GM12892 (cell line): ENCODE results near the gene EDEM3.

Experiments used
- DNase-seq: peaks from one replicate; pipeline ENCODE4 v3.0.0; 2011; ENCODE audit not compliant: insufficient read length
- FAIRE-seq: peaks from 2 replicates; lab custom pipeline; 2011; peaks lifted over from hg19 to GRCh38; lab: Jason Lieb, UNC
- POLR2A ChIP-seq: IDR thresholded peaks from 2 replicates; pipeline ENCODE4 v1.6.1; 2011; ENCODE audit warnings: low read depth, low read length, control low read depth
- POLR2AphosphoS5 ChIP-seq: IDR thresholded peaks from 2 replicates; pipeline ENCODE4 v1.6.1; 2011; ENCODE audit warnings: low read depth, low read length, control low read depth
- TAF1 ChIP-seq: IDR thresholded peaks from 2 replicates; pipeline ENCODE4 v1.6.1; 2011; ENCODE audit warnings: low read depth, mild to moderate bottlenecking, control low read depth, low read length, borderline replicate concordance

EDEM3 gene

DNA sequence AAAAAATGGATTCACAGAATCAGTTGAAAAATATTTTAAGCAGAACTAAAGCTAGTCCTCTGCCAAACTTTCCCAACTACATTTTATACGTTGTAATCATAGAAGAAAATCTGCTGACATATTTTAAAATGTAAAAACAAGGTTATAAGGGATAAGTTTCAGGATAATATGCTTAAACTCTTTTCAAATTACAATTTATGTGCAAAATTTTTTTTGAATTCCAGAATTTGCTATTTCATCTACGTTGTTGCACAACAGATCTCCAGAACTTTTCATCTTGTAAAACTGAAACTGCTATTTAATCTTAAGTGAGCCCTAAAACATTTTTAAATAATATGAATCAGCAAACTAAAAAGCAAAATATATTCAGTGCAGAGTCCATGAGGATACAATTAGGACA is 5.9 kb downstream of the EDEM3 start:
- TF ChIP-seq TAF1: no peak
- TF ChIP-seq POLR2AphosphoS5: no peak
- no peak for TF ChIP-seq POLR2A
- no peak for FAIRE-seq
- no peak for DNase-seq

DNA sequence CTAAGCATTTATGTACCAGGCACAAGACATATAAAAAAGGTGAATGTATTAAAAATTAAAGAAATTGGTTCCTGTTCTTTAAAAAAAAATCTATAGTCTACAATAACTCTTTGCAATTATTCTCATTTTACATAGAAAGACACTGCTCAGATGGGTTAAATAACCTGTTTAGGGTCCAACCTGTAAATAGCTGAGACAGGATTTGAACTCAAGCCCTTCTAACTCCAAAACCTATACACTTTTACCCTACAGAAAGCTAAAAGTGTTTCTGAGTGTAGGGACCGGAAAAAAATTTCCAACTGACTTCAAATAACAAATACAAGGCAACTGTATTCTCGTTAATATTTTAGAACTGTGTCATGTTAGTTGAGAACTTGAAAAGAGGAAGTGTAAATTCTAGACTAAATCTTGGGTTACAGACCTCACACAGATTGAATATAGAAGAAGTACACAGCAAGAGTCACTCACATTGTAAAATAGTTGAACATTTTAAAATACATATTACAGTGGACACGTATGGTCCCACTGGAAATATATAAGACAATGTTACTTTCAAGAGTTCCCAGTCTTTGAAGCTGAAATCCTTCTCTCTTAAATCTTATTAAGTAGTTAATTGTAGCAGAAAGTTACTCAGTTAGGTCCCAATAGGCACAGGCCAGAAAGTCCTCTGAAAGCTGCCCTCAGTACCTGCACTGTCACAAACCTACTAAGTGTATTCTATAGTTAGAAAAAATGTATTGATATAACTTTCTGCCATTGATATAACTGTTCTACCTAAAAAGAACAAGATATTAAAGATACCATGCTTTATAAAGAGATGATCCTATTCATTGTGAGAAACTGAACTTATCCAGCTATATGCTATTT is 7.3 kb downstream of the EDEM3 start:
- no peak for TF ChIP-seq TAF1
- no peak for TF ChIP-seq POLR2A
- TF ChIP-seq POLR2AphosphoS5: no peak
- no peak for DNase-seq
- FAIRE-seq: peak; percentile 81

DNA sequence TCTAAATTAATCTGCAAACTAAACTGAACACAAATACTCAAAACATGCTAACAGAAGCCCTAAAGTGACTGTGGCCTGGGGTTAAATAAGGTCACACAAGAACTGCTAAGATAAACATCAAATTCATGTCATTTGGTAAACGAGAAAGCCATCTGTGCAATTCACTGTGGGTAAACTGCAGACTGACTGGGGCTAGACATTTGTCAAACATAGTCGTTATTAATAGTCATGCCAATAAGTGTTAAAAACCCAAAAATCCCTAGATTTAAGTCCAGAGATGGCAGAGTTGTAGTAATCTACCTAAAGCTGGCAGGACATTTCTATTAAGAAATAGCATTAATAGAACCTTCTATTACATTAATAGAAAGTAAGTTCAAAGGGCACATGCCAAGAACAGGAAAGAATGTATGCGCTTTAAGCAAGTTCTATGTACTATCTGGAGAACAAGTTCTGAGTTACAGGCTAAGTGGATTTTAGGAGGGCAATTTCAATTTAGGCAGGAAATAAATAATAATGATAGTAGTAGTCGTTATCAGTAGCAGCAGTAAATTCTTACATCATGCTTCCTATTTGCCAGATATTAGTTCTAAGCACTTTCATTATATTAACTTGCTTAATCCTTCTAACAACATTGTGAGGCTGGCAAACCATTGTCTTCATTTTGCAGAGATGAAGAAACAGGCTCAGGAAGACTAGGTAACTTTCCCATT is 8.6 kb downstream of the EDEM3 start:
- TF ChIP-seq POLR2AphosphoS5: no peak
- TF ChIP-seq TAF1: no peak
- peak; percentile 5 for FAIRE-seq
- no peak for DNase-seq

DNA sequence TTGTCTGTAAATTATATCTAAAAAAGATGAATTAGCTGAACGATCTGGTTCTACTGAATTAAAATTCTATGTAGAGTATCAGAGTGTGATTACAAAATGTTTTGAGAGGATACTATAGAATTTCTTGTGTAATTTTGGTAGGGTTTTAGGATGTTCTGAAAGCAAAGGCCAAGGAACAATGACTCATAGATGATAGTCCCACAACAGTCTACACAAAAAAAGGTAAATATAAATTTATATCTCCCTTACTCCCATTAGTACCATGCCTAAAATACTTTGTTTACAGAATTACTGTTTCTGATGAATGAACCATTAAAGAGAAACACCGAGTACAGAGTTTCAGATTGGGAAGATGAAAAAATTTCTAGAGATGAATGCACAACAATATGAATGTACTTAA is 9.5 kb downstream of the EDEM3 start:
- DNase-seq (no peak), FAIRE-seq (no peak)
- TF ChIP-seq TAF1: no peak
- no peak for TF ChIP-seq POLR2AphosphoS5
- TF ChIP-seq POLR2A: no peak

DNA sequence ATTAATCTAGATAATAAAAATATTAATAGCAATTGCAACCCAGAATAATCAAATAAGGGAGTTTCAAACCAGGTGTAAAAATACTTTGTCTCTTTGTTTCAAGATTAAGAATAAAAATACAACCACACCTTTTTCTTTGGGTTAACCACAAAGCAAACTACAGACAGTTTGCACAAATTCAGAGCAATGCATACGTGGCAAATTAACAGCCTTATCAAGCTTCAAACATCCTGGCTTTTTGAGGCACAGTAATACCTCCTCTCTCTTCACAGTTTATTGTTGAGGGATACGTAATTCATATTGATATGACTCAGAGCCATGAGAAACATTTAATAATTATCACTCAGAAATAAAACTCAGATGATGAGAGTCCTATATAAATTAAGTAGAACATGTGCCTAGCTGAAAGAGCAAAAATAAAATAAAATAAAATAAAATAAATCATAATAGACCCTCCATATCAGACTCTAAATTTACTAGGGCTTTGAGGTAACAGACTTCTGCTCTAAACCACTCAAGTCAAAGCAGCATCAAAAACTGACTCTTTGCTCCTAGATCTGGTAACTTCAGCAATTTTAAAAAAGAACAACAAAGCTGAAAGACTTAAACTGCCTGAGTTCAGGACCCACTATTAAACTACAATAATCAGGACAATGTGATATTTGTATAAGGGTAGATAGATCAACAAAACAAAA is 11.4 kb downstream of the EDEM3 start:
- TF ChIP-seq POLR2A (no peak), POLR2AphosphoS5 (no peak), TAF1 (no peak)
- FAIRE-seq: no peak
- no peak for DNase-seq

DNA sequence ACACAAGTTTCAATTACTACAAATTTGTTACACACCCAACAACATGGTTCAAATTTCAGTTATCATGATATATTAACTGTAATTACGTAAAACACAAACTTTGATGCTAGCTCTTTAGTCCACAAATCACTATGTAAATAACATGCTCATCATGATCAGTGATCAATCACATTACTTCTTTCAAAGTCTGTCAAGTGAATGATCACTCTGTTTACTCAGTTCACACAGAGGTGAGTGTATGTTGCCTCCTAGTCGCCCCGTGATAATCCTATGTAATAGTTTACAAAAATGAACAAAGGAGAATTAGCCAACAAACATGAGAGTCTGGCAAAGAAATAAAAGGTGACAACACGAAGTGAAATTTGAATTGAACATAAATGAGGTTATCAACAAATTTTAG is 14.3 kb downstream of the EDEM3 start:
- DNase-seq (no peak), FAIRE-seq (no peak)
- no peak for TF ChIP-seq POLR2AphosphoS5
- no peak for TF ChIP-seq TAF1
- no peak for TF ChIP-seq POLR2A

DNA sequence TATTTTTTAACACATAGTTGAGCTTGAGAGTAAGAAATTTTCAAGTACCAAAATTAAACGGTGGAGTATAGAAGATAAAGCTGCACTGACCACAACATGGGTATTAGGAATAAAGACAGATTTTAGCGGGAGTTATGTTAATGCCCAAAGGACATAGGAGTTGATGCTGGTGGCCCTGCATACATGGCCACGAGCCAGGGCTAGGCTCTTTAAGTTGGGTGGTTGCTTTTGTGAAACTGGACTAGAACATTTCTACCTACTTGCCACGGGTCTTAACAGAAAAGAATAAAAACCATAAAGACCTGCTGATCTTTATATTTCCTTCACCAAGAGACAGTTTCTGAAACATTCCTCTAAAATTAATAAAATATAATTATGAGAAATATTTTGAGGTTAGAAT is 14.9 kb downstream of the EDEM3 start:
- DNase-seq (no peak), FAIRE-seq (no peak)
- TF ChIP-seq POLR2AphosphoS5 (no peak), TAF1 (no peak), POLR2A (no peak)

DNA sequence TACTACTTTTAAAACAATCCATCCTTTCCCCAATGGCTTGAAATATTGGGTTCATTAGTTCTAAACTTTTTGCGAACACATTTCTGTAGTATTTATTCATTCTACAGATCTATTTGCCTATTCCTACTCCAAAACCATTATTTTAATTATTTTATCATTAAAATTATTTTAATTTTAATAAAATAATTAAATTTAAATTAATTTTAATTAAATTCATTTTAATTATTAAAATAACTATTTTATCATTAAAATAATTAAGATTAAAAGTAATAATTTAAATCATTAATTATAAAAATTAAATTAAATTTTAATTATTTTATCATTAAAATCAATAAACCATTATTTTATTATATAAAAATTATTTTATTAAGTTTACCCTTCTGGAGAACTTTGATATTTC is 15.6 kb downstream of the EDEM3 start:
- DNase-seq (no peak), FAIRE-seq (no peak)
- TF ChIP-seq POLR2A (no peak), POLR2AphosphoS5 (no peak)

DNA sequence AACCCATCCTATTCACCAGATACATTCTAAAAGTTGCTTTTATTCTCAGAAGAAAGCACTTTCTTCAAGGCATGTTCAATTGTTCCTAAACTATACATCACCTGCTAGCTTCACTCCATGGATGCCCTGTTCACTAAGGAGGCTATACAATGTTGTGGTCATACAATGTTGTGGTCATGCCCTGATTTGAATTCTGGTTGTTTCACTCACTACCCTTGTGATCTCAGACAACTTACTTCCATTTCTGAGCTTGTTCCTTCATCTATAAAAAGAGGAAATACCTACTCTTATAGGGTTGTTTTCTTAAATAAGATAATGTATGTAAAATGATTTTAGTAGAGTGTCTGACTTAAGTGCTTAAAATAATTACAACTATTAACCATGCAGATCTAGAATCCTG is 19.7 kb downstream of the EDEM3 start:
- no peak for DNase-seq

DNA sequence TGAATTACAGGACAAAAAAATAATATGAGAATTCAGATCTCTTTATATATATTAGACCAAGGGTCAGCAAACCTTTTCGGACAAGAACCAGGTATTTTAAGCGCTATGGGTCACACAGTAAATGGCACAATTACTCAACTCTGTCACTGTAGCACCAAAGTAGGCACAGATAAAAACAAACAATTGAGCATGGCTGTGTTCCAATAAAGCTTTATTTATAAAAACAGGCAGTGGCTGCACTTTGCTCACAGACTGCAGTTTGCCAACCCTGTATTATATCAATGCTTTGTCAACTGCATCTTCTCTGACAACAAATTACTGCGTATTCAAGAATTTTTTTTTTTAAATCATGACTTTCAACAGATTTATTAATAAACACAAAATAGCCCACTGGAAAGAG is 29.8 kb downstream of the EDEM3 start:
- no peak for DNase-seq
- no peak for TF ChIP-seq TAF1
- no peak for TF ChIP-seq POLR2AphosphoS5
- TF ChIP-seq POLR2A: no peak
- FAIRE-seq: no peak

More for the DNA sequence above, 19.7 kb downstream of the EDEM3 start:
- FAIRE-seq: no peak
- no peak for TF ChIP-seq POLR2AphosphoS5
- no peak for TF ChIP-seq POLR2A
- no peak for TF ChIP-seq TAF1

DNA sequence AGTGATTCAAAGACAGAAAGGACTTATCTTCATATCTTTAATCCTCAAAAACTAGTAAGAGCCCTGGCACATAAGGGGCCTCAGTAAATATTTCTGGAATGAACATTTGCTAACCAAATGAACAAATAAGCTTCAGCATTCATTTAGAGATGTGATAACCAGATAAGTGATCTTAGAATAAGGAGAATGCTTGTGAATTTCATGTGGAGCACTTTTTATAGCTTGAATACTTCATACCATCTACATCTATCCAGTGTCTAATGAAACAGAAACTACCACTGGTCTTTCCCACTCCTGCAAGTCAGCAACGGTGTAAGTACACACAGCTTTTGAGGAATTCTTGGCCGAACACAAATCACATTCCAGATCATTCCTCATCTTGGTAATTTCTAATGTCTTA is 38.5 kb downstream of the EDEM3 start:
- FAIRE-seq (no peak), DNase-seq (no peak)
- TF ChIP-seq TAF1 (no peak), POLR2AphosphoS5 (no peak), POLR2A (no peak)

DNA sequence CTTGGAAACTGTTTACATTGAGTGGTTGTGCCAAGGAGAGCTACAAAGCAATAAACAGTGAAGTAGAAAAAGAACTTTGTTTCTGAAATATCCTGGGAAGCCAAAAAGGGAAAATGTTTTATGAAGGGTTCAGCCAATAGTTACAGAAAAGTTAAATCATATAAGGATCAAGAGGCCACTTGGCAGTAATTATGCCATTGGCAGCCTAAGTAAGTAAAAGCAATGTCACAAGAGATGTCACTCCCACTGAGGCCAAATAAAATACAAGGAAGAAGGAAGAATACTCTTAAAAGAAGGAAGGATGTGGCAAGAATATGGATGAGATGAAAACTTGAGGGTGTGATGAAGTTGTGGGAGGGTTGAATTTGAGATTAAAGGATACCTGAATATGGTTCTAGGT is 45.2 kb downstream of the EDEM3 start:
- FAIRE-seq: no peak

More for the DNA sequence above, 45.2 kb downstream of the EDEM3 start:
- DNase-seq: no peak
- TF ChIP-seq POLR2AphosphoS5 (no peak), POLR2A (no peak)
